RWPE1 (cell line): ENCODE results near the gene TRMT61A.
A peak's percentile ranks its signal among the peaks of the same experiment; 100 is the strongest.
"Not testable (repeated sequence)": the region's sequence is repeated elsewhere in the genome, so short reads cannot be mapped to it uniquely, and the experiment has no call there.

Experiments
- CTCF ChIA-PET: fragments of 350-600 bp; sonication (Branson Sonifier 250); formaldehyde crosslinking; extraction: SDS; loops from one replicate; lab custom pipeline; 2021; lab: Yijun Ruan, JAX
- POLR2A ChIA-PET: fragments of 400-600 bp; formaldehyde crosslinking; extraction: SDS; loops from one replicate; lab custom pipeline; 2020; ENCODE audit warnings: antibody characterized with exemption; ENCODE audit not compliant: low non-redundant PET; lab: Yijun Ruan, JAX
- DNase-seq: peaks from one replicate; pipeline ENCODE4 v3.0.0; 2012; ENCODE audit warnings: low spot score
- H3K27ac ChIP-seq: fragments of 450-650 bp; 2 replicates; pipeline ENCODE4 v1.5.1; 2017
- CTCF ChIP-seq: fragments of 450-650 bp; conservative IDR thresholded peaks from 2 replicates; pipeline ENCODE4 v1.5.1; 2017; ENCODE audit warnings: low read depth, mild to moderate bottlenecking

The TRMT61A gene

GRCh38 chr14:103504991-103505565, 23.9 kb upstream of the TRMT61A start:
- DNase-seq, result no peak
- ChIA-PET POLR2A (no interaction called here), CTCF (interaction anchor here (1.0 kb wide), 1 partner anchor 8 kb away, joined by 3 read pairs; no protein-coding TSS in a partner anchor)
- TF ChIP-seq CTCF, result no peak
- H3K27ac ChIP-seq, result peak overlapping the region; percentile 56

DNA sequence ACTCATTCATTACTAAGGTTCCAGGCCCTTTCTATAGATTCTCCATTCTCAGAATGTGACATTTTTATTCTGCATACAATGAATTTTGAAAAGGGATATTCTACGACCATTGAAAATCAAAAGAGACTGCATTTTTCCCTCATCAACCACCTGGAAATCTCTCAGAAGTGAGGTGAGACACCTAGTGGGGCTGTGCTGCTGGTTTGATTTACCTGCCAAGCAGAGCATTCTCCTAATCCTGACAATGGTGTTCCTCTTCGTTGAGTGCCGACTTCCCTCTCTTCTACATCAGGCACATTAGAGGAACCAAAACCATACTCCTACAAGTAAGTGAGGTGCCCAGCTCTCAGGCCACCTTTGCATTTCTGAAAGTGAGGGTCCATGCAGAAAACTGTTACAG, 21.2 kb upstream of the TRMT61A start:
- ChIA-PET CTCF (interaction anchor here (0.5 kb wide), 1 partner anchor 39 kb away, joined by 4 read pairs; no protein-coding TSS in a partner anchor), POLR2A (no interaction called here)
- H3K27ac ChIP-seq, result no peak overlapping the region
- TF ChIP-seq CTCF, result no peak
- no peak for DNase-seq

DNA sequence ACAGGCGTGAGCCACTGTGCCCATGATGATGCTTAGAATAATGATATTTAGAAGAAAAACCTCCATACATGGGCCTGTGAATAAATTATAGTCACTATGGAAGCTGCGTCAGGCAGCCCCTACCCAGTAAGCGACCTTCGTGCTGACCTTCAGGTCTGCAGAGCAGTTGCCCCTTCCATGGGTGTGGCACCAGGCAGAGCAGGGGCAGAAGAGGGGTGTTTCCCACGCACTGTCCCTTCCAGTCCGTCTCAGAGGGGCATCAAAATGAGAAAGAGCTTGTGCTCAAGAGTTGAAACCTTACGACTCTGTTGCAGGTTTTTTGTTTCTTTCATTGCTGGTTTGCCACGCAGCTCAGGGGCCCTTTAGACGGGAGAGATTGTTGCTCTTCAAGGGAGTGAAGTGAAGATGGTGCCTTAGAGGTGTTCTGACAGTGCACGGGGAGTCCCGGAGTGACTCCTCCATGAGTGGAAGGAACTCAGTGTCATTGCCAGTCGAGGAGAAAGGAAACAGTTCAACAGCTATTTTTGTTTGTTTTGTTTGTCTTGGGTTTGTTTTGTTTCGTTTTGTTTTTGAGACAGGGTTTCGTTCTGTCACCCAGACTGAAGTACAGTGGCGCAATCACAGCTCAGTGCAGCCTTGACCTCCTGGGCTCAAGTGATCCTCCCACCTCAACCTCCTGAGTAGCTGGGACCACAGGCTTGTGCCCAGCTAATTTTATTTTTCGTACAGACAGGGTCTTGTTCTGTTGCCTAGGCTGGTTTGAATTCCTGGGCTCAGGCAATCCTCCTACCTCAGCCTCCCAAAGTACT, 20.3 kb upstream of the TRMT61A start:
- H3K27ac ChIP-seq, result peak overlapping the region; percentile 100
- CTCF ChIA-PET, result interaction anchor here (0.6 kb wide), 1 partner anchor 21 kb away, joined by 3 read pairs; no protein-coding TSS in a partner anchor
- TF ChIP-seq CTCF, result no peak
- no peak for DNase-seq
- POLR2A ChIA-PET, result no interaction called here

DNA sequence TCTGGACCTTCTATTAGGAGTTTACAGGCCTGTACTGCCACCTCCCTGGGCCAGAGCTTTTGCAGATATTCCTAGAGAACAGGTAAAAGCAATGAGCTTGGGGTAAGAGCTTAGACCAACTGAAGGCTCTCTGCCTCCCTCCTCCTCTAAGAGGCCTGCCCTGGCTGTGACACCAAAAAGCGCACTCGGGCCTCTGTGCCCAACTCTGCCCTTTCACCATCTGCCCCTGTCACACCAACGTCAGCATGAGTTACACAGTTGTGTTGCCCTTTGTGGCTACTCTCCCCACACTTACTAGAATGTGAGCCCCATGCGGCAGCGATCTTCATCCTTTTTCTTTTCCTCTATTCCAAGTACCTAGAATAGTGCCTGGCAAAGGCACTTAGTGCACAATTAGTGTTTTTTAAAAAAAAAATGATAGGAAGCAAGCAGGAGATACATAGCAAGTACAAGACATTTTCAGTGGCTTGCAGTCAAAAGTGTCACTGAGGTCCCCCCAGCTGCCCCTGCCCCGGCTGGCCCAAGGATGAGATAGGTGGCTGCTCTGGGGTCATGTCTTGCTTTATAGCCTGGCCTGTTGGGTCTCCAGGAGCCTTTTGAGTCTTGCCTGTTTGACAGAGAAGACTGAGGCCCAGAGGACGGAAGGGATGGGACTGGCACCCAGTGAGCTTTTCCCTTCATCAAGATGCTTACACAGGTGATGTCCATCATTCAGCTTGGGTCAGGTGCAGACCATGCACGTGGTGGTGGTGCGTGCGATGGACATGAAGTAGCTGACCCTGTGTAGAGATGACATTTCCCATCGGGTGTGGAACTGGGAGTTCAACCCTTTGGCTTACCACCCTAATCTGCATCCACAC, 18.9 kb upstream of the TRMT61A start:
- POLR2A ChIA-PET, result interaction anchor here (0.6 to 0.7 kb wide), 2 partner anchors 34 to 56 kb away, joined by 4 to 6 read pairs; no protein-coding TSS in a partner anchor
- TF ChIP-seq CTCF, result no peak
- CTCF ChIA-PET, result interaction anchor here (0.6 to 1.7 kb wide), 3 partner anchors 10 to 1010 kb away, joined by 3 to 12 read pairs (median 3); no protein-coding TSS in a partner anchor
- peak overlapping the region; percentile 100 for H3K27ac ChIP-seq
- no peak for DNase-seq

GRCh38 chr14:103510724-103511693, 18.0 kb upstream of the TRMT61A start:
- H3K27ac ChIP-seq, result peak overlapping the region; percentile 100
- CTCF ChIA-PET, result interaction anchor here (0.6 to 1.7 kb wide), 2 partner anchors 11 to 1011 kb away, joined by 3 to 12 read pairs; no protein-coding TSS in a partner anchor
- POLR2A ChIA-PET, result no interaction called here
- no peak for DNase-seq
- TF ChIP-seq CTCF, result no peak

DNA sequence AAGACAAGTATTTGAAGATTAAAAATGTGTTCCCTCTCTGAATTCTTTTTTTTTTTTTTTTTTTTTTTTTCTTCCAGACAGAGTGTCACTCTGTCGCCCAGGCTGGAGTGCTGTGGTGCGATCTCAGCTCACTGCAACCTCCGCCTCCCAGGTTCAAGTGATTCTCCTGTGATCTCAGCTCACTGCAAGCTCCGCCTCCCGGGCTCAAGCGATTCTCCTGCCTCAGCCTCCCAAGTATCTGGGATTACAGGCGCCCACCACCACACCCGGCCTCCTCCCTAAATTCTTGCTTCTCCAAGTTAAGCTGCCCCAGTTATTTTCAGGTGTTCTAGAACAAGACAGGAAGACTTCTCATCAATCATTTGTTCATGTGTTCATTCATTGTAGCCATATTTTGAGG, 16.8 kb upstream of the TRMT61A start:
- CTCF ChIA-PET, result interaction anchor here (0.7 kb wide), 1 partner anchor 74 kb away, joined by 3 read pairs; no protein-coding TSS in a partner anchor
- DNase-seq, POLR2A ChIA-PET: not testable (repeated sequence)
- peak overlapping the region; percentile 100 for H3K27ac ChIP-seq
